ENCODE measurements around the gene SLC51A. TPM values are rescaled to one million over a fixed set of nuclear protein-coding genes. Genes with fewer than 3 reads are reported as not detected.

SLC51A gene
- total RNA-seq, 4 donors from 2014 or later, result not detected

DNA sequence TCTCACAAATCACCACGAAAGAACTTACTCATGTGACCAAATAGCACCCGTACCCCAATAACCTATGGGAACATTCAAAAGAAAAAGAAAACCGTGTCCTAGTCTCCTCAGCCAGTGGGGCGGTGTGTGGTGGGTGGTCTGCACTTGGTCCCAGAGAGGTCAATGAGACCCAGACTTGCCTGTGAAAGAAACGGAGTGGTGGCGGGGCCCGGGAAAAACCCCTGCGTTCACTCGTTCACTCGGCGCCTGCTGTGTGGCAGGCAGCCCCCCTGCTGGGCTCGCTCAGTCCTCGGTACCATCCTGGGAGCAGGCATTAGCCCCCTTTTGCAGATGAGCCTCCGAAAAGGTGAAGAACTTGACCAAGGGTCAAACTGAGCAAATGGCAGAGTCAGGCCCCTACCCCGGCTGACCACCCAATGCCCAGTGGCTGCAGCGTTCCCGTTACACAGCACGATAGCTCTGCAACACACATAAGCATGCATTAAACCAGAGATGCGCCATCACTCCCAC is 41.2 kb upstream of the SLC51A start:
- WGBS, result 79% methylated on average over 9 of the region's 19 CpGs
- TF ChIP-seq, protein P1, sequence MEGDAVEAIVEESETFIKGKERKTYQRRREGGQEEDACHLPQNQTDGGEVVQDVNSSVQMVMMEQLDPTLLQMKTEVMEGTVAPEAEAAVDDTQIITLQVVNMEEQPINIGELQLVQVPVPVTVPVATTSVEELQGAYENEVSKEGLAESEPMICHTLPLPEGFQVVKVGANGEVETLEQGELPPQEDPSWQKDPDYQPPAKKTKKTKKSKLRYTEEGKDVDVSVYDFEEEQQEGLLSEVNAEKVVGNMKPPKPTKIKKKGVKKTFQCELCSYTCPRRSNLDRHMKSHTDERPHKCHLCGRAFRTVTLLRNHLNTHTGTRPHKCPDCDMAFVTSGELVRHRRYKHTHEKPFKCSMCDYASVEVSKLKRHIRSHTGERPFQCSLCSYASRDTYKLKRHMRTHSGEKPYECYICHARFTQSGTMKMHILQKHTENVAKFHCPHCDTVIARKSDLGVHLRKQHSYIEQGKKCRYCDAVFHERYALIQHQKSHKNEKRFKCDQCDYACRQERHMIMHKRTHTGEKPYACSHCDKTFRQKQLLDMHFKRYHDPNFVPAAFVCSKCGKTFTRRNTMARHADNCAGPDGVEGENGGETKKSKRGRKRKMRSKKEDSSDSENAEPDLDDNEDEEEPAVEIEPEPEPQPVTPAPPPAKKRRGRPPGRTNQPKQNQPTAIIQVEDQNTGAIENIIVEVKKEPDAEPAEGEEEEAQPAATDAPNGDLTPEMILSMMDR (IDR thresholded peaks at IDR 0.05), result no peak
- no peak for TF ChIP-seq POLR2AphosphoS5 (IDR thresholded peaks at IDR 0.05)
- no peak for TF ChIP-seq POLR2A (IDR thresholded peaks at IDR 0.05)
- no peak for TF ChIP-seq EP300 (IDR thresholded peaks at IDR 0.05)
- Histone ChIP-seq H3K36me3 (no peaks in the 10 kb centered on the region), H3K27ac (no peak overlapping the region), H3K4me3 (no peak overlapping the region), H3K9me3 (no peaks in the 10 kb centered on the region), H3K27me3 (no peaks in the 10 kb centered on the region), H3K4me1 (peaks cover 28% of the 10 kb centered on the region)
- DNase-seq (ENCODE audit: low spot score in 2 of 2), result no peak

GRCh38 chr3:196175722-196176121 is 40.6 kb upstream of the SLC51A start:
- H3K27me3 ChIP-seq, result no peaks in the 10 kb centered on the region

DNA sequence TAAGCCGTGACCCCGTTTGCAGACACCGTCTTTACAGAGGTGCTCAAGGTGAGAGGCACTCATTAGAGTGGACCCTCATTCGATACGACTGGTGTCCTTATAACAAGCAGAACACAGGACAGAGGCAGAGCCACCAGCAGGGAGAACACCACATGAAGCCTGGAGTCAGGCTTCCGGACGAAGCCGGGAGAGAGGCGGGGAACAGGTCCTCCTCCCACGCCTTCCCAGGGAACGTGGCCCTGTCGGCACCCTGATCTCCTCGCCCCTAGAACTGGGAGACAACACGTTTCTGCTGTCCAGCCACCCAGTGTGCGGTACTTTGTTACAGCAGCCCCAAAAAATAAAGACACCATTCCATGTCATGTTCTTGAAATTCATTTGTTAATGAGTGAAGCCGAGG is 38.8 kb upstream of the SLC51A start:
- Histone ChIP-seq H3K9me3 (no peaks in the 10 kb centered on the region), H3K36me3 (no peaks in the 10 kb centered on the region), H3K27me3 (no peaks in the 10 kb centered on the region), H3K4me3 (no peak overlapping the region), H3K4me1 (peaks cover 28% of the 10 kb centered on the region), H3K27ac (no peak overlapping the region)
- WGBS, result 90% methylated on average over 16 of the region's 16 CpGs
- TF ChIP-seq EP300 (IDR thresholded peaks at IDR 0.05) (no peak), POLR2AphosphoS5 (IDR thresholded peaks at IDR 0.05) (no peak), POLR2A (IDR thresholded peaks at IDR 0.05) (no peak)
- TF ChIP-seq, protein P1 (IDR thresholded peaks at IDR 0.05), result no peak
- DNase-seq (ENCODE audit: low spot score in 2 of 2), result no peak

More at GRCh38 chr3:196175722-196176121, 40.6 kb upstream of the SLC51A start:
- H3K4me3 ChIP-seq, result no peak overlapping the region
- H3K27ac ChIP-seq, result no peak overlapping the region
- no peaks in the 10 kb centered on the region for H3K36me3 ChIP-seq
- TF ChIP-seq POLR2A (IDR thresholded peaks at IDR 0.05), result no peak
- TF ChIP-seq POLR2AphosphoS5 (IDR thresholded peaks at IDR 0.05), result no peak
- TF ChIP-seq EP300 (IDR thresholded peaks at IDR 0.05), result no peak
- TF ChIP-seq, protein P1 (IDR thresholded peaks at IDR 0.05), result no peak
- peaks cover 28% of the 10 kb centered on the region for H3K4me1 ChIP-seq
- no peak for DNase-seq (ENCODE audit: low spot score in 2 of 2)
- no peaks in the 10 kb centered on the region for H3K9me3 ChIP-seq
- WGBS, result 86% methylated on average over 9 of the region's 9 CpGs

DNA sequence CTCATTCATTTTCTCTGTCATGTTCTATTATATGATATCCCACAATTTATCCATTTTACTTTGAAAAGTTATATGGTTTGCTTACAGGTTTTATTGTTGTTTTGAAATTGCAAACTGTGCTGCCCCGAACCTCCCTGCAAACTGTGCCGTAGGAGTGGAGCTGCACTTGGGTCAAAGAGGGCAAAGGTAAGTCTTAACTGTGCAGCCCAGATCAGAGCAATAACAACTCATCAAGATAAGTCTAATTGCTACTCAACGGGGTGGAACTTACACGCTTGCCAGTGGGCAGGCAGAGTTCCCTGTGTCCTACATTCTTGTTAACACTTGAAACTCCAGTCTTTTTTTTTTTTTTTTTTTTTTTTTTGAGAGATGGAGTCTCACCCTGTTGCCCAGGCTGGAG is 38.4 kb upstream of the SLC51A start:
- Histone ChIP-seq H3K4me3 (no peak overlapping the region), H3K27ac (no peak overlapping the region), H3K4me1 (peaks cover 29% of the 10 kb centered on the region), H3K27me3 (no peaks in the 10 kb centered on the region), H3K9me3 (no peaks in the 10 kb centered on the region), H3K36me3 (no peaks in the 10 kb centered on the region)
- DNase-seq (ENCODE audit: low spot score in 2 of 2), result no peak
- TF ChIP-seq, protein P1 (IDR thresholded peaks at IDR 0.05), result no peak
- TF ChIP-seq POLR2A (IDR thresholded peaks at IDR 0.05) (no peak), POLR2AphosphoS5 (IDR thresholded peaks at IDR 0.05) (no peak), EP300 (IDR thresholded peaks at IDR 0.05) (no peak)
- WGBS, result 43% methylated on average over 4 of the region's 4 CpGs

GRCh38 chr3:196178993-196179379 is 37.3 kb upstream of the SLC51A start:
- H3K27ac ChIP-seq, result no peak overlapping the region
- H3K9me3 ChIP-seq, result no peaks in the 10 kb centered on the region
- H3K36me3 ChIP-seq, result no peaks in the 10 kb centered on the region
- no peak overlapping the region for H3K4me3 ChIP-seq
- H3K4me1 ChIP-seq, result peaks cover 32% of the 10 kb centered on the region
- 66% methylated on average over 6 of the region's 6 CpGs for WGBS
- TF ChIP-seq, protein P1 (IDR thresholded peaks at IDR 0.05), result no peak
- no peak for TF ChIP-seq POLR2A (IDR thresholded peaks at IDR 0.05)
- H3K27me3 ChIP-seq, result no peaks in the 10 kb centered on the region
- no peak for DNase-seq (ENCODE audit: low spot score in 2 of 2)
